A172 (cell line): ENCODE measurements around the gene ADARB2. TPM values are rescaled to one million over a fixed set of nuclear protein-coding genes. Genes with fewer than 3 reads are reported as not detected.
"Not testable (repeated sequence)": the region's sequence is repeated elsewhere in the genome, so short reads cannot be mapped to it uniquely, and the experiment has no call there.

Experiments
- DNase-seq: peaks from one replicate; pipeline ENCODE4 v3.0.0-alpha.2; 2015; ENCODE audit warnings: low spot score
- total RNA-seq: library from RNA; depleted of rRNA; stranded (reverse); fragments of >200 nt; shearing (Covaris generic); gene quantifications from 2 replicates; pipeline ENCODE4 v1.2.3, GENCODE V29; 2014

The ADARB2 gene
- total RNA-seq, 1 experiment from 2014 or later: 1.2 TPM

DNA sequence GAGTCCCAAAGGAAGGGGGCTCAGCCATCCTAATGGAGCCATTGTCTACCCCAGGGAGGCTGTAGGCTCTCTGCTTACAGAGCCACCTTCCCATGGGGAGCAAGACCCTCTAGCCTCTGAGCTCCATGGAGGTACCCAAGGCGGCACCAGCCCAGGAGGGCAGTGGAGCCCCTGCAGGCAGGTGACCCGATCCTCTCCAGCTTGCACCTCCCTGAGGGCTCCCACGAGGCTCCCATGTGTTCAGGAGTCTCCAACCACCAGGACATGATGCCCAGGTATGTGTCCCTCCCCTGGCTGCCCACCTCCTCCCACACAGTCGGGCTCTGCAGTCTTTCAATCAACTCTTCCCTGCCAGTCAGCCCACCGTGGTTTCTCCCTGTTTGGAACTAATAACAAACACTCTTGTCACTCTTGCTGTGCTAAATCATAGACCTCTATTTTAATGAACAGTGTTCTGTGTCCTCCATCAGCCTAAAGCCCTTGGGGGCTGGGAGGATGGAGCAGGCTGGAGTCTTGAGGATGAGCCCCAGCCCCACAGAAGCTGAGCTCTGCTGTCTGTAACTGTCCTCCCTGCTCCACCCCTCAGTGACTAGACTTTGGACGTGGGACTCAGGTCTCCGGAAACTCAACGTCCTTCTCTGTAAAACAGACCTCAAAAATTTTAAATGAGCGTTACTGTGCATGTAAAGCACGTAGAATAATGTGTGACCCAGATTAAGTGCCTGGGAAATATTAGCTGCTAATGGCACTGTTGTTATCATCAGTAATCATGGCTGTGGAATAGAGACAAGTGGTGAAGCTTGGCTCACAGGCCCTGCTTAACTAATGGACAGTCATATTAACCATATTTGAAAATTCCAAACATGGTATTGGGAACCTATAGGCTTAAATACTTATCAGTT lies 382.3 kb downstream of the ADARB2 start:
- no peak for DNase-seq

DNA sequence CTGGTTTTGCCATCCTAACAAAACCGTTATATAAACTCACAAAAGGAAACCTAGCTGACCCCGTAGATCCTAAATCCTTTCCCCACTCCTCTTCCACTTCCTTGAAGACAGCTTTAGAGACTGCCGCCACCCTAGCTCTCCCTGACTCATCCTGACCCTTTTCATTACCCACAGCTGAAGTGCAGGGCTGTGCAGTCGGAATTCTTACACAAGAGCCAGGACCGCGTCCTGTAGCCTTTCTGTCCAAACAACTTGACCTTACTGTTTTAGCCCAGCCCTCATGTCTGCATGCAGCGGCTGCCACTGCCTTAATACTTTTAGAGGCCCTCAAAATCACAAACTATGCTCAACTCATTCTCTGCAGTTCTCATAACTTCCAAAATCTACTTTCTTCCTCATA lies 385.0 kb downstream of the ADARB2 start:
- DNase-seq: not testable (repeated sequence)

DNA sequence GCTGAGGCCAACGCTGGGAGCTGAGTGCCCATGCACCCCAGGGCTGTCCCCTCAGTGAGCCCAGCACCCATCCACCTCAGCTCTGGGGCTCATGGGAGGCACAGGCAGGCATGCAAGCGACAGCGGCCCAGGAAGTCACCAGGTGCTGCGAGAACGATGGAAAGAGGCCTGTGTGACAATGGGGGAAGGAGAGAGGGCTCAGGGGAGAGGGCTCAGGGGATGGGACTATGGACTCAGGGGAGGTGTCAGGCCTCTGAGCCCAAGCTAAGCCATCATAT lies 388.6 kb downstream of the ADARB2 start:
- DNase-seq: no peak

DNA sequence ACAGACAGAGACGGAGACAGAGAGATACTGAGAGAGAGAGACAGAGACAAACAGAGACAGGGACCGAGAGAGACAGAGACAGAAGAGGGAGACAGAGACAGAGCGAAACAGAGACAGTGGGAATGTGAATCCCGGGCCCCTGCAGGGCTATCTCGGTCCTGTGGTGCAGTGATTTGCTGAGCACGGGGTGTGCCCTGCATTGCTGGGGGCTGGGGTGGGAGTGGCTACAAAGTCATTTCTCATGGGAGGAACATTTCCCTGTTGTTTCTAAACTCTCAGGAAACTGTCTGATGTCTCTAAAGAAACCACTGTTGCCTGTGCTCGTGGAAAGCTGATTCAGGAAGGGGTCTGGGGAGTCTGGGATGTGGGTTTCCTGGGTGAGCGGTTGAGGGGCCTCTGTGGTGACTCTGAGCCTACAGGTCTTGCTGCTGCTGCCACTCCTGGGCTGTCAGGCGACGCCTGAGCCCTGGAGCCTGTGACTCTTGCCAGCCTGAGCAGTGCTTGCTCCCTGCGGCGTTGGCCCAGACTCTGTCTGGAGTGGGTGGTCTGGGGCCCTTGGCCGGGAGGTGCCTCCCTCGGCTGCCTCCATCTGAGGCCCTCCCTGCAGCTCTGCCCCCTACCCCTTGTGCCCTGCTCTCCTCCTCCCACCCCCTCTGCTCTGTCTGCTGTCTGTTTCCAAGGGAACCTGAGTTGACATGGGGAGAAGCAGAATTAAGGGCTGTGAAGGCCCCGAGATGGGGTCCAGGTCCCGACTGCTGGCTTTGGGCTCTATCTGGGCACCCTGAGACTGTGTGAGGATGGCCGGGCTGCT lies 389.2 kb downstream of the ADARB2 start:
- DNase-seq: no peak

DNA sequence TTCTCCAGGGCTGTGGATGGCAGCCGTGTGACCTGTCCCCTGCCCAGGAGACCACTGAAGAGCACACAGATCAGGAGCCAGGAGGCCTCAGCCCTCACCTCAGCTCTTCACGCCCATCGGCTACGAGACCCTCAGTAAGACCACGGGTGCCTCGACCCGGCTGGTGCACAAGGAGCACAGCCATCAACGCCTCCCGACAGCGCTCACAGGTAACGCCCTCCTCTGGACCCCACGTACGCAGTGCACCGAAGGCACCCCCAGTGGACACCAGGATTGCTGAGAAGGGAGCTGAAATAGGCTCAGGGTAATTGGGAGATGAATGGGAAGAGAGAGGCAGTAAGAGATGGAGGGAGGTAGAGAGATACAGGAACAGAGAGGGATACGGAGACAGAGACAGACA lies 389.8 kb downstream of the ADARB2 start:
- DNase-seq: no peak

DNA sequence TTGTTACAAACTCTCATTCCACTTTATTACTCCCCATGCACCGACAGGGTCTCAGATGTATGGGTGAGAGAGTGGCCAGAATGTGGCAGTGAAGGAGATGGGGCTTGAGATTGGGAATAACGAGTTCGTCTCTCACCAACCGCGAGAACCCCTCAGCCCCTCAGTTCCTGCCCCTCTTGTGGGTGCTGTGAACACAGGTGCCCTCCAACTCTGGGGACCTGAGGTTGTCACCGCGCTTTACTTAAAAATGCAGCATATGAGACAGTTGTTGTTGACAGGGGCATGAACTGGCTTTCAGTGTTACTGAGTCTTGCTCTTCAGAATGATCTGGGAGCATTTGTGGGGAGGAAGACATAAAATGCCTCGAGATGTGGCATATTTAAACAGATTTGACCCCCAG lies 391.1 kb downstream of the ADARB2 start:
- DNase-seq: no peak

DNA sequence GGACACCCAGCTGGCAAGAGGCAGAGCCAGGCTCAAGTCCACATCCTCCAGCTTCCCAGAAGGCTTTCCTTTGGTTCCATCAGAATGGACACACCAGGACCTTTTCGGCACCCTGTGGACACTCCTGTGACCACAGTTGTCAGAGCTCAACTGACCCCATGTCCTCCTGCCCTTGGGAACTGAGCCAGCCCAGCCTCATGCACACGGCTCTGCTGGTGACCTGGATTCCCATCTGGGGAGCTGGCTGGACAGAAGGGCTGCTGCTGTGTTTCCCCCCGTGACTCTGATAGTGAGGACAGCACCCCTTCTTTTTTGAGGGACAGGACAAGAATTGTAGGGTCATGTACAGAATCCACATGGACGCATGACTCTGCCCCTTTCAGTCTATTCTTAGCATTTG lies 392.0 kb downstream of the ADARB2 start:
- DNase-seq: no peak

DNA sequence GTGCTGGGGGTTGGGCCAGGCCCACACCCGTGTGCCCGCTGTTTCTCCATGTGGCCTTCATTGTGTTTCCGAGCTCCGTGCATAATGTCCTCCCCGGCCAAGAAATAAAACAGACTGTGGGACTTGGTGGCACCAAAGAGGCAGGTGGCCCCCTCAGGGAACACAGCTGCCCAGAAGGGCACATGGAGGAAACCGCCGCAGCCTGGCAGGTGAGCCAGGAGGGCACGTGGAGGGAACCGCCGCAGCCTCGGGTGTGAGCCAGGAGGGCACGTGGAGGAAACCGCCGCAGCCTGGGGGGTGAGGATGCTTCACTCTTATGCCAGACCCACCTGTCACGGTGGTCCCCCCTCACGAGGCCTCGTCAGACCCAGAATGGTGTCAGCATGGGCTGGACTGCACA lies 392.5 kb downstream of the ADARB2 start:
- no peak for DNase-seq

DNA sequence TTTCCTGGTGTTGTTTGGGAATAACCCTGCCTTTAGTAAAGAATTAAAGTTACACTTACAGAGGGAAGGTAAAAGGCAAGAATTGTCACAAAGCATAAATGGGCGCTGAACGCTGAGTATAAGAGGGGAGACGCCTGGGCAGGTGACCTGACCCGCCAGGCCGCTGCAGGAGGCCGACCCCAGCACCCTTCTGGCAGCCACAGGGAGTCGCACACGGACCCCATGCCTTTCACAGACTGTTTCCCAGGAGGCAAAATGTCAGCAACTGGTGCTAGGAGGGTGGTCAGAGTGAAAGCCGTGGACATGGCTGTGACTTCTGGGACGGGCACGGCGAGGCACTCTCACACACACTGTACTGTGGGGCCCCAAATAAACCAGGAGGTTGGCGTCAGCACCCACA lies 392.9 kb downstream of the ADARB2 start:
- no peak for DNase-seq

DNA sequence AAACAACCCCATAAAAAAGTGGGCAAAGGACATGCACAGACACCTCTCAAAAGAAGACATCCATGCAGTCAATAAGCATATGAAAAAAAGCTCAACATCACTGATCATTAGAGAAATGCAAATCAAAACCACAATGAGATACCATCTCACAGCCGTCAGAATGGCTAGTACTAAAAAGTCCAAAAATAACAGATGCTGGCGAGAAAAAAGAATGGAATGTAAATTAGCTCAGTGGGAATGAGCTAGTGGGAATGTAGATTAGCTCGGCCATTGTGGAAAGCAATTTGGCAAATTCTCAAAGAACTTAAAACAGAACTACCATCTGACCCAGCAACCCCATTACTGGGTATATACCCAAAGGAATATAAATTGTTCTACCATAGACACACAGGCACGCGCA lies 394.1 kb downstream of the ADARB2 start:
- DNase-seq: no peak

DNA sequence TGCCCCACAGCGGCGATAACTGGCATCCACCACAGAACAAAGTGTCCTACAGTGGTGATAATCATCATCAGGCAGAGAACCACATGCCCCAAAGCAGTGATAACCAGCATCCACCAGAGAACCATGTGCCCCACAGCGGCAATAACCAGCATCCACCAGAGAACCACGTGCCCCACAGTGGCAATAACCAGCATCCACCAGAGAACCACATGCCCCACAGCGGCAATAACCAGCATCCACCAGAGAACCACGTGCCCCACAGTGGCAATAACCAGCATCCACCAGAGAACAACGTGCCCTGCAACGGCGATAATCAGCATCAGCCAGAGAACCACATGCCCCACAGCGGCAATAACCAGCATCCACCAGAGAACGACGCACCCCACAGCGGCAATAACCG lies 396.3 kb downstream of the ADARB2 start:
- DNase-seq: not testable (repeated sequence)

DNA sequence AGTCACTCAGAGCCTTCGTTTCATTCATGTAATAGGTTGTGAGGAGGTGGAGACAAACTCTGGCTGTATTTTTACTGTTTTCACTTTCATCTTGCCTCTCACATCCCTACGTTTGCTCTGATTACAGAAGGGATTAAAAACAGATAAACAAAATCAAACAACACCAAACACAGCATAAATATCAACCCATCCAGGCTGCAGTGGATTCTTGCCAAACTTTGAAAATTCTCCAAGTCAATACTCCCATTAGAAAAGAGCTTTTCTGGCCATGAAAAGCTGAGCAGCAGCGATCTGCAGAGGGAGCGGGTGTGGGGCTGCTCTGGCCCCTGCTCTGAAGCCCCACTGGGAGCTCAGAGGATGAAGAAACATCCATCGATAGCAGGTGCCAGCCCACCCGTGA lies 397.9 kb downstream of the ADARB2 start:
- DNase-seq: no peak

DNA sequence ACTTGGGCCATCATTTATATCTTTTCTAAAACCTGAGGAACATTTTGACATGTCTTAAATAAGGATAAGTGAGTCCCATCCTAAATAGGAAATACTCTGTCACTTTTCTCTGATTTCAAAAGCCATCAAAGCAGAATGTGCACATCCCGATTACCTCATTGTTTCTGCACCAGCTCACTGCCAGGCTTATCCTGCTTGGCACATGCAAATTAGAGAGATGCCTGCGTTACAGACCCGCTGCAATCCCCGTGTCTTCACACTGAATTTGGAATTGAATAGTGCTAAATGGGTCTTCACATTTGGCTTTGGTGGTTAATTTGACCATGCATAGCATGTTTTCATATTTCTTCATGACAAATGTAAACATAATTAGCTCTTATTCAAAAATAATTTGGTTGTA lies 401.7 kb downstream of the ADARB2 start:
- DNase-seq: no peak

DNA sequence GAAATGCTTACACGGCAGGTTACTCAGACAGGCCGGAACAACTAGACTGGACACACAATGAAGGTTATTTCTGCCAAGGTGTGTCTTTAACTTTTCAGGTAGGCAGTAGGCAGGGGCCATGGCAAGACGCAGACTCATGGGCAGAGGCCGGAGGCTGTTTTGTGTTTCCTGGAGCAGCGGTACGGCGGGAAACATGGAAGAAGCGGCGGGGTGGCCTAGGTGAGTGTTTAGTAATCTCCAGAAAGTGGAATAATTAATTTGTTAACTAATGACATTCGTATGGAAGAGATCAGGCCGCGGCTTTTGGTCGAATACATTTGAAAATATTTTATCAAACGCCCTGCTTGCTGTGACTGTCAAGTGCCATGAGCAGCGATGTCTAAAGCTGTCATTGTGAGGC lies 403.3 kb downstream of the ADARB2 start:
- DNase-seq: no peak

DNA sequence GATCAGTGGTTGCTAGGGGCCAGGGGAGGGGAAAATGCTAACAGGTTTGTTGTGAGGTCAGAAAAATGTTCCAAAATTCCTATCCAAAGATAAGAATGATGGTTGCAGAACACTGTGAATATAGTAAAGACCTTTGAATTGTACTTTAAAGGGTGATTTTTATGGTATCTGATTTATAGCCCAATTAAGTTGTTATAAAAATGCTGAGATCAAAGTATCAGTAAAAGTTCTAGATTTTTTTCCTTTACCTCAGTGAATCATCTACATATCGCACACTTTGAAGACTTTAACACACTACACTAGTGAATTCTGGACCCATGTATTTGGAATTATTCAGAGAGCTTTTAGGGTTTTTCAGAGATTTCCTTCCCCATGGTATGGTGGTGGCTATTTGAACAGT lies 405.8 kb downstream of the ADARB2 start:
- no peak for DNase-seq

DNA sequence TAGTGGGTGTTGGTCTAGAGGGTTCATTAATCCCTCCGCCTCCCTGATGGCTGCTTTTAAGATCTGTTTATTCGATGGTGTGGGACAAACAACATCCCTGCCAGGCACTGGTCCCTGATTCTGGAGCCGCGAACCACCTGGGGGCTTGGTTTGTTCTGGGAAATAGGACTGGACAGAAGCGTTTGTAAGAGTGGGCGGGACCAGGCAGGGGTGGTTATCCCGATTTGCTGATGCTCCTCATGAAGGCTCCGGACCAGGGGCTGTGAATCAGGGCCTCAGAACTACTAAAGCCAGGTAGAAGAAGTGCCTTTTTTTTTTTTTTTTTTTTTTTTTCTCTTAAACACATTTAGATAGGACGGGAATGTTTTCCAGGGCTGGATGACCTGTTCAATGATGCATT lies 407.7 kb downstream of the ADARB2 start:
- no peak for DNase-seq

DNA sequence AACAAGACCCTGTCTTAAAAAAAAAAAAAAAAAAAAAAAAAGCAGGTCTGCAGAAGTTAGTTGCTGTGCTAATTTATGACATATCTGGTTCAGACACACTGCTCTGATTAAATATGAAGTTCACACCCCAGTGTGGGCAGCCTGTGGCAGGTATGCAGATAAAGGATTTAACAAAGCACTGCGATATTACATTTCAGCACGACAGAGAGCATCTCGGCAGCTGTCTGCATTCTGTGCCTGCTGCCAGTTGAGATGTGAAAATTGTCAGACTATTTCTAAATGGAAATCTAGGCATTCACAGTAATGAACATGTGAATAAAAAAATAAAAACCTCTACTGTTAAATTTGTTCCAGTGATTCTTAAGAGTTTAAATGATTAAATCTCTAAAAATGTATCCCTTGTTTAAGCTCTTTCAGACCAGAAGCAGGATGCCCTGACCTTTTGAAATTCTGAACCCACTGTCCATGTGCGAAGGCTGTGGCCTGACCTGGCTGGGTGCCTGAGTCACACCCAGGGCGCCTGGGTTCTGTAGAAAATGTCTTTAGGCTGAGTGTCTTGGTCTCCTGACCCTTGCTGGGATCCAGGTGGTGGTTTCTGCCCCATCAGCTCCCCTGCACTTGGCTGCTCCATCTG lies 408.2 kb downstream of the ADARB2 start:
- DNase-seq: no peak

DNA sequence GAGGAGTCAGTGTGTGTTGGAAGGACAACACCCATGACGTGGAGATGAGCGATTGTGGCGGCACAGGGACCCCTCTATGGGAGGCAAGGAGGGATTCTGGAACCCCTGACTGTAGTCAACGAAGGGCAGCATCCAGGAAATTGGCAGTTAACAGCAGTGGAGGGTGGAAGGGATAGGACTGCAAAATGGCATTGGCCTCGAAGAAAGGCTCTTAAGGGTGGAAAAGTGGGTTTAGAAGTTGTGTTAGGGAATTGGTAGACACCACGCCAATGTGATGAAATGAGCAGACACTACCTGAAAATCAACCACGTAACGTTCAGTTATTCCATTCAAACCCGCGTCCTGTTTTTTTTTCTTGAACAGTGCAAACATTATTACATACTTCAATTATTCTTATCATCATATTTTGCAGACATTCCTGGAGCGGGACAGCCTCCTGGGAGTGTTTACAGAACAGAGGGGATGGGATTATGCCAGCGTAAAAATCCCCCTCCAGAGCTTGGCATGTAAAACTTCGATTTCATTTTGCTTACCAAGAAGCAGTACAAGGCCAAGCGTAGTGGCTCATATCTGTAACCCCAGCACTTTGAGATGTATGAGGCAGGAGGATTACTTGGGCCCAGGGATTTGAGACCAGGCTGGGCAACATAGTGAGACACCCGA lies 409.0 kb downstream of the ADARB2 start:
- no peak for DNase-seq

DNA sequence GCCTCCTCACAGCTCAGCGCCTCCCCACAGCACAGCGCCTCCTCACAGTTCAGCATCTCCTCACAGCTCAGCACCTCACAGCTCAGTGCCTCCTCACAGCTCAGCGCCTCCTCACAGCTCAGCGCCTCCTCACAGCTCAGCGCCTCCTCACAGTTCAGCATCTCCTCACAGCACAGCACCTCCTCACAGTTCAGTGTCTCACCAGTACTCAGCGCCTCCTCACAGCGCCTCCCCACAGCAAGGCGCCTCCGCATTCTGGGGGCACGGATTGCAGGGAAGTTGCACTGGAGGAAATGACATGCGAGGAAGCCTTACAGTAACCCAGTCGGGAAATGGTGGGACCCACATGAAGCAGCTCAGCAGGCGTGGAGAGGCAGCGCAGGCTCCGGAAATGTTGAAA lies 409.6 kb downstream of the ADARB2 start:
- DNase-seq: no peak

DNA sequence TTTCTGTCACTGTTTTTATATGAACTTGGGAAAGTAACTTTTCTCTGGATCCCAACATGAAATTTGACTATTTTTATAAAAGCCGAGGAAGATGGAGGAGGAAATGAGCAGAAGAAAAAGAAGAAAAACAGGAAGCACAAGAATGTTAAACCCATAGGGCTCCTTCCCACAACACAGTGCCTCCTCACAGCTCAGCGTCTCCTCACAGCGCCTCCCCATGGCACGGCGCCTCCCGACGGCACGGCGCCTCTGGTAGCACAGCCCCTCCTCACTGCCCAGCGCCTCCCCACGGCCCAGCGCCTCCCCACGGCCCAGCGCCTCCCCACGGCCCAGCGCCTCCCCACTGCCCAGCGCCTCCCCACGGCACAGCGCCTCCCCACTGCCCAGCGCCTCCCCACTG lies 410.8 kb downstream of the ADARB2 start:
- DNase-seq: not testable (repeated sequence)

DNA sequence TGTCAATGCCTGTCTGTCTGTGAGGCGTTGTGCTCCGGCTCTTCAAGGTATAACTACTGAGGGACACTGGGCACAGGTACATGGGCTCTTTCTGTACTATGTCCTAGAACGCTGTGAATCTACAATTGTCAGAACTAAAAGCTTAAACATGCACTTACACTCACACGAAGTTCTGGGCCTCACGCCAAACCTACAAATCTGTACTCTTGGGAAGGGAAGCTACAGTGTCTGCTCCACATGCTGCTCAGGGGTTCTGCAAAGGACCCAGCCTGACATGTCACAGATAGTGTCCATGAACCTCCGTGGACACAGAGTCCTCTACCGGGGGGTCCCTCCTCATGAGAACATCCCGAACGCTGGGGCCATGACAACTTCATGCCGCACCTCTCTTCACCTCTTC lies 412.4 kb downstream of the ADARB2 start:
- no peak for DNase-seq

DNA sequence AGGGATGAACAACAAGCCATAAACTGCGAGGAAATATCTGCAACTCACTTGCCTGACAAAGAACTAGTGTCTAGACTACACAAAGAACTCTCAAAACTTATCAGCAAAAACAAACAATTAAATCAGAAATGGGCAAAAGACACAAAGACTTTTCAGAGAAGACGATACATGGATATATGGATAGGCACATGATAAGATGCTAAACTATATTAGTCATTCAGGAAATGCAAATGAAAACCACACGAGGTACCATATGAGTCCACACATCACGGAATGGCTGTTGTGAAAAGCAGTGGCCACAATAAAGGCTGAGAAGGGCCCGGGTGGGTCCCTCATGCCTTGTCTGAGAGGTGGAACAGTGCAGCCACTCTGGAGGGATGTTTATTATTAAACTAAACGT lies 413.4 kb downstream of the ADARB2 start:
- no peak for DNase-seq
